K562 (cell line): ENCODE results near the gene PCSK6. TPM values are rescaled to one million over a fixed set of nuclear protein-coding genes. Genes with fewer than 3 reads are reported as not detected.

ENCODE experiments used
- ATAC-seq: fragments of 200-7000 bp; cut with Tn5 transposase; 3 replicates; pipeline ENCODE4 v1.9.1; 2020; ENCODE audit warnings: moderate library complexity
- BruUV-seq: library from RNA; stranded (reverse); fragments of 400-500 nt; replicated peaks from 2 replicates; lab custom pipeline; 2021; lab: Mats Ljungman, UMichigan
- CTCF ChIA-PET: fragments of 300-600 bp; formaldehyde crosslinking; extraction: SDS; loops from one replicate; lab custom pipeline; 2021; ENCODE audit warnings: low intra/inter-chr PET ratio; lab: Yijun Ruan, JAX
- POLR2A ChIA-PET: fragments of 300-600, 350-650 bp; sonication (Branson Sonifier 250); formaldehyde crosslinking; extraction: SDS; loops from one replicate; lab custom pipeline; 2021; ENCODE audit warnings: antibody characterized with exemption, inconsistent platforms; lab: Yijun Ruan, JAX
- DNase-seq, 4 experiments: peaks; one replicate each; pipeline versions ENCODE4 v3.0.0 to v3.0.0-alpha.2; 2011 to 2018; ENCODE audit warnings: low spot score in 3 of 4, mixed read lengths in 3 of 4; ENCODE audit errors: extremely low read depth in 1 of 4
- FAIRE-seq: peaks from 2 replicates; lab custom pipeline; 2011; peaks lifted over from hg19 to GRCh38; lab: Jason Lieb, UNC
- H2AFZ ChIP-seq: 2 replicates; pipeline ENCODE4 v1.6.0; 2011; ENCODE audit warnings: low read depth, low read length, control low read depth, inconsistent platforms
- H3K27ac ChIP-seq: fragments of 200-600 bp; 3 replicates; pipeline ENCODE4 v1.8.0; 2011; ENCODE audit warnings: low read depth, mild to moderate bottlenecking, control low read depth, inconsistent platforms, low read length, moderate library complexity, mixed read lengths; ENCODE audit errors: extremely low read depth
- H3K27me3 ChIP-seq, 2 experiments: fragments of 300-600 bp in 1 of 2; 2 replicates in 1 of 2; 3 replicates in 1 of 2; pipeline versions ENCODE4 v1.6.0 to v1.8.0; 2011; ENCODE audit warnings: inconsistent platforms in 2 of 2, low read length in 2 of 2, mild to moderate bottlenecking in 1 of 2, mixed read lengths in 1 of 2, moderate library complexity in 1 of 2; ENCODE audit not compliant: control insufficient read depth in 2 of 2, insufficient read depth in 2 of 2
- H3K36me3 ChIP-seq: fragments of 300-600 bp; 3 replicates; pipeline ENCODE4 v1.8.0; 2011; ENCODE audit warnings: mild to moderate bottlenecking, low read length, inconsistent platforms; ENCODE audit not compliant: control insufficient read depth, insufficient read depth
- H3K4me1 ChIP-seq, 2 experiments: fragments of 200-600 bp in 1 of 2; replicated peaks in 1 of 2; 2 replicates in 1 of 2; 3 replicates in 1 of 2; pipeline versions ENCODE4 v1.5.1 to v1.8.0; 2011; ENCODE audit warnings: inconsistent platforms in 2 of 2, low read length in 2 of 2, mild to moderate bottlenecking in 1 of 2, mixed read lengths in 1 of 2, moderate library complexity in 1 of 2; ENCODE audit not compliant: control insufficient read depth in 2 of 2, insufficient read depth in 2 of 2
- H3K4me2 ChIP-seq: 2 replicates; pipeline ENCODE4 v1.6.1; 2011; ENCODE audit warnings: low read length, control low read depth, inconsistent platforms, mixed read lengths; ENCODE audit not compliant: insufficient read depth
- H3K4me3 ChIP-seq: fragments of 200-600 bp; sonication (generic), shearing (Covaris generic); 2 replicates; pipeline ENCODE4 v1.5.1; 2016; ENCODE audit warnings: control low read depth, inconsistent platforms
- H3K79me2 ChIP-seq: fragments of 200-600 bp; 3 replicates; pipeline ENCODE4 v1.8.0; 2011; ENCODE audit warnings: low read length, inconsistent platforms; ENCODE audit not compliant: control insufficient read depth, insufficient read depth
- H3K9ac ChIP-seq, 2 experiments: 2 replicates each; pipeline versions ENCODE4 v1.6.0 to v1.6.1; 2011; ENCODE audit warnings: low read depth in 2 of 2, low read length in 2 of 2, control low read depth in 1 of 2, inconsistent platforms in 1 of 2, mild to moderate bottlenecking in 1 of 2, mixed read lengths in 1 of 2; ENCODE audit not compliant: insufficient read depth in 1 of 2
- H3K9me1 ChIP-seq: one replicate; pipeline ENCODE4 v1.6.0; 2011; ENCODE audit warnings: inconsistent platforms, mild to moderate bottlenecking, low read length, moderate library complexity; ENCODE audit not compliant: control insufficient read depth, insufficient read depth
- H3K9me3 ChIP-seq: replicated peaks from 2 replicates; pipeline ENCODE4 v1.5.1; 2011; ENCODE audit warnings: low read depth, low read length, inconsistent platforms; ENCODE audit not compliant: control insufficient read depth, insufficient read depth
- H4K20me1 ChIP-seq: replicated peaks from 2 replicates; pipeline ENCODE4 v1.6.1; 2011; ENCODE audit warnings: low read length, inconsistent platforms, mixed read lengths; ENCODE audit not compliant: control insufficient read depth, insufficient read depth
- ATF2 ChIP-seq: sonication (generic); formaldehyde crosslinking; IDR thresholded peaks from 2 replicates; pipeline ENCODE4 v1.8.1; 2022; ENCODE audit warnings: missing genetic modification reagents
- CHD4 ChIP-seq: fragments of 200-600 bp; sonication (generic); IDR thresholded peaks from 3 replicates; pipeline ENCODE4 v1.6.1; 2012; ENCODE audit warnings: low read depth, mild to moderate bottlenecking, mixed read lengths, low read length, inconsistent platforms; ENCODE audit not compliant: insufficient read depth, insufficient replicate concordance, poor library complexity, severe bottlenecking
- CREB3 ChIP-seq: fragments of 450-650 bp; conservative IDR thresholded peaks from 2 replicates; pipeline ENCODE4 v1.6.1; 2016; ENCODE audit warnings: missing genetic modification characterization, low read depth, mild to moderate bottlenecking, missing compliant biosample characterization, moderate library complexity
- ELK1 ChIP-seq: sonication (generic); formaldehyde crosslinking; IDR thresholded peaks from 2 replicates; pipeline ENCODE4 v1.8.1; 2022; ENCODE audit warnings: missing genetic modification reagents
- NFRKB ChIP-seq: fragments of 450-650 bp; IDR thresholded peaks from 2 replicates; pipeline ENCODE4 v1.6.1; 2016; ENCODE audit warnings: low read depth
- PRDM10 ChIP-seq: fragments of 450-650 bp; IDR thresholded peaks from 2 replicates; pipeline ENCODE4 v1.6.1; 2018; ENCODE audit not compliant: partially characterized antibody
- SFPQ ChIP-seq: fragments of 200-400 bp; formaldehyde crosslinking; IDR thresholded peaks from 2 replicates; pipeline ENCODE4 v1.6.1; 2017; ENCODE audit warnings: mild to moderate bottlenecking, low read depth, low read length, moderate library complexity
- SMARCB1 ChIP-seq: IDR thresholded peaks from 2 replicates; pipeline ENCODE4 v1.6.1; 2011; ENCODE audit warnings: improper control_type of control experiment, low read depth; ENCODE audit not compliant: insufficient read length
- SREBF1 ChIP-seq: fragments of 150-350 bp; IDR thresholded peaks from 2 replicates; pipeline ENCODE4 v1.6.1; 2014; ENCODE audit warnings: antibody characterized with exemption, low read depth, low read length, borderline replicate concordance
- TEAD1 ChIP-seq, 2 experiments: fragments of 450-650 bp in 1 of 2; sonication (generic) in 1 of 2; formaldehyde crosslinking; IDR thresholded peaks; 2 replicates each; pipeline versions ENCODE4 v1.4.0 to v1.8.0; 2020 to 2022; ENCODE audit warnings: mild to moderate bottlenecking in 2 of 2, missing genetic modification reagents in 1 of 2
- XRCC4 ChIP-seq: IDR thresholded peaks from one replicate; pipeline ENCODE4 v1.6.1; 2011; ENCODE audit not compliant: insufficient read depth, insufficient read length; ENCODE audit errors: extremely low read depth
- ZNF197 ChIP-seq: fragments of 200-800 bp; sonication (Bioruptor generic); IDR thresholded peaks from 2 replicates; pipeline ENCODE4 v1.6.1; 2016; ENCODE audit warnings: low read depth, missing genetic modification characterization, missing compliant biosample characterization
- WGBS: fragments of 100-300 bp; shearing (Covaris generic); methylation state at CpG from one replicate; pipeline ENCODE4 v1.1.6; 2016; ENCODE audit warnings: low coverage, mixed read lengths; ENCODE audit not compliant: insufficient coverage; ENCODE audit errors: missing lambda C conversion rate; 5-methylcytosine and 5-hydroxymethylcytosine counted together
- in situ Hi-C: fragments of 300-500 bp; cut with MboI; formaldehyde crosslinking; loops from 4 replicates; pipeline ENCODE4 v1.15.0; 2018; ENCODE audit warnings: inconsistent platforms, mixed read lengths
- intact Hi-C: fragments of 100-400 bp; cut with micrococcal nuclease; formaldehyde crosslinking; loops from 2 replicates; pipeline ENCODE4 v1.14.2; 2022
- polyA plus RNA-seq, 8 experiments: library from polyadenylated mRNA; depleted of rRNA in 4 of 8; stranded (reverse) in 5 of 8; unstranded in 3 of 8; fragments of >200 nt; fragmentation: Nextera tagmentation in 2 of 8; fragmentation: Illumina TruSeq in 1 of 8; extraction: Ambion mirVana in 2 of 8; extraction: Trizol in 1 of 8; gene quantifications; 2 replicates each; pipeline versions ENCODE4 v1.2.1 to v1.2.3, GENCODE V29; 2011 to 2014; ENCODE audit warnings: inconsistent platforms in 1 of 8, missing spikeins in 1 of 8
- total RNA-seq, 7 experiments: library from RNA; depleted of rRNA in 6 of 7; stranded (reverse); fragments of >200 nt in 6 of 7; fragmentation: Illumina TruSeq in 2 of 7; extraction: Trizol in 2 of 7; gene quantifications; 2 replicates each; pipeline versions ENCODE4 v1.2.1 to v1.2.3, GENCODE V29; 2011 to 2021; ENCODE audit warnings: low replicate concordance in 1 of 7

Gene PCSK6
- total and polyA plus RNA-seq, 9 of the 15 experiments (the other 6 are each of a cell fraction or from before 2014, with no cell fraction given): 2.2 to 32.6 (median 14.5) TPM

- intact Hi-C loops: no loop called here
- DNase-seq (no peak), ATAC-seq (no peak)
- H3K79me2 ChIP-seq: no peaks in the 10 kb centered on the region
- TF ChIP-seq PRDM10: no peak
- no peak for TF ChIP-seq SMARCB1
- no peak for TF ChIP-seq ZNF197 (CRISPR knock-in tag)
- no peak for TF ChIP-seq XRCC4
- TF ChIP-seq SFPQ: no peak
- TF ChIP-seq NFRKB: no peak
- TF ChIP-seq ELK1 (CRISPR knock-in tag): no peak
- TF ChIP-seq CHD4: no peak
- no peak for TF ChIP-seq CREB3 (tag)
- TF ChIP-seq TEAD1 (CRISPR knock-in tag; IDR thresholded peaks at IDR 0.05): no peak
- TF ChIP-seq ATF2: no peak
- no peak for TF ChIP-seq SREBF1
- TF ChIP-seq, all 486 proteins: peak for 0
- FAIRE-seq: no peak
- no peak overlapping the region for H2AFZ ChIP-seq
- 42% methylated on average over 6 of the region's 7 CpGs for WGBS
- H3K36me3 ChIP-seq: 0 out of 3 replicates have a peak, but pooled peaks cover 3% of the 10 kb centered on the region
- peaks cover 11% of the 10 kb centered on the region for H3K9me3 ChIP-seq
- H4K20me1 ChIP-seq: no peaks in the 10 kb centered on the region
- in situ Hi-C loops: no loop called here
- no peak overlapping the region for H3K4me3 ChIP-seq
- no peaks in the 10 kb centered on the region for H3K27me3 ChIP-seq
- no TSS peak for BruUV-seq
- no peak overlapping the region for H3K4me2 ChIP-seq
- POLR2A ChIA-PET: interaction anchor here (0.6 kb wide), 1 partner anchor 11 kb away, joined by 3 read pairs; no protein-coding TSS in a partner anchor
- no peak overlapping the region for H3K27ac ChIP-seq
- no peak overlapping the region for H3K9ac ChIP-seq
- peaks cover 0 to 2% of the 10 kb centered on the region in 2 experiments; a peak in 3 of 5 replicates for H3K4me1 ChIP-seq
- CTCF ChIA-PET: no interaction called here
- no peaks in the 10 kb centered on the region for H3K9me1 ChIP-seq
These were observed 151.5 kb downstream of the PCSK6 start for GRCh38 chr15:101337976-101338375.
